Measurements from ENCODE around the gene MYDGF.
"Not testable (repeated sequence)": the region's sequence is repeated elsewhere in the genome, so short reads cannot be mapped to it uniquely, and the experiment has no call there.

MYDGF gene

GRCh38 chr19:4669723-4670480 lies at the start of gene MYDGF:
Gene MYDGF, minus strand, starts transcription at chr19:4670342. Its CDS starts 8 bp downstream, at chr19:4670334.
- DNase-seq (ENCODE audit: low read depth, low spot score) = peak; percentile 88
- H3K4me3 ChIP-seq (ENCODE audit: low read depth, low read length) = peak within 1 kb of the TSS; percentile 93
- in situ Hi-C loops (cut with HindIII; ENCODE audit: low sequenced_read_pairs) = no loop called here
- TF ChIP-seq CTCF (IDR thresholded peaks at IDR 0.05; ENCODE audit: low read depth, low read length) = no peak

- in situ Hi-C loops (cut with HindIII; ENCODE audit: low sequenced_read_pairs) = no loop called here
- no peak for DNase-seq (ENCODE audit: low read depth, low spot score)
- no peak overlapping the region for H3K4me3 ChIP-seq (ENCODE audit: low read depth, low read length)
- TF ChIP-seq CTCF (IDR thresholded peaks at IDR 0.05; ENCODE audit: low read depth, low read length) = no peak
Observed at GRCh38 chr19:4719499-4719866, 49.3 kb upstream of the MYDGF start.

GRCh38 chr19:4717966-4718701 lies 48.0 kb upstream of the MYDGF start:
- in situ Hi-C loops (cut with HindIII; ENCODE audit: low sequenced_read_pairs) = no loop called here
- no peak overlapping the region for H3K4me3 ChIP-seq (ENCODE audit: low read depth, low read length)
- TF ChIP-seq CTCF (IDR thresholded peaks at IDR 0.05; ENCODE audit: low read depth, low read length) = no peak
- DNase-seq (ENCODE audit: low read depth, low spot score) = no peak

- no peak for TF ChIP-seq CTCF (IDR thresholded peaks at IDR 0.05; ENCODE audit: low read depth, low read length)
- DNase-seq (ENCODE audit: low read depth, low spot score) = peak; percentile 84
- in situ Hi-C loops (cut with HindIII; ENCODE audit: low sequenced_read_pairs) = no loop called here
- no peak overlapping the region for H3K4me3 ChIP-seq (ENCODE audit: low read depth, low read length)
Observed at GRCh38 chr19:4717191-4717965, 47.2 kb upstream of the MYDGF start.

- in situ Hi-C loops (cut with HindIII; ENCODE audit: low sequenced_read_pairs) = no loop called here
- no peak overlapping the region for H3K4me3 ChIP-seq (ENCODE audit: low read depth, low read length)
- TF ChIP-seq CTCF (IDR thresholded peaks at IDR 0.05; ENCODE audit: low read depth, low read length) = no peak
- no peak for DNase-seq (ENCODE audit: low read depth, low spot score)
Observed at GRCh38 chr19:4715529-4716221, 45.5 kb upstream of the MYDGF start.

GRCh38 chr19:4715178-4715528 lies 45.0 kb upstream of the MYDGF start:
- in situ Hi-C loops (cut with HindIII; ENCODE audit: low sequenced_read_pairs); DNase-seq (ENCODE audit: low read depth, low spot score); H3K4me3 ChIP-seq (ENCODE audit: low read depth, low read length): not testable (repeated sequence)
